Vein endothelial cell (primary cell): ENCODE data around the gene NME2. TPM values are rescaled to one million over a fixed set of nuclear protein-coding genes. Genes with fewer than 3 reads are reported as not detected.

Experiments used
- total RNA-seq: library from RNA; depleted of rRNA; stranded (reverse); fragments of >200 nt; gene quantifications from 2 replicates; pipeline ENCODE4 v1.2.3, GENCODE V29; 2012

NME2 gene
- total RNA-seq, result 428 and 466 TPM in 2 replicates

DNA sequence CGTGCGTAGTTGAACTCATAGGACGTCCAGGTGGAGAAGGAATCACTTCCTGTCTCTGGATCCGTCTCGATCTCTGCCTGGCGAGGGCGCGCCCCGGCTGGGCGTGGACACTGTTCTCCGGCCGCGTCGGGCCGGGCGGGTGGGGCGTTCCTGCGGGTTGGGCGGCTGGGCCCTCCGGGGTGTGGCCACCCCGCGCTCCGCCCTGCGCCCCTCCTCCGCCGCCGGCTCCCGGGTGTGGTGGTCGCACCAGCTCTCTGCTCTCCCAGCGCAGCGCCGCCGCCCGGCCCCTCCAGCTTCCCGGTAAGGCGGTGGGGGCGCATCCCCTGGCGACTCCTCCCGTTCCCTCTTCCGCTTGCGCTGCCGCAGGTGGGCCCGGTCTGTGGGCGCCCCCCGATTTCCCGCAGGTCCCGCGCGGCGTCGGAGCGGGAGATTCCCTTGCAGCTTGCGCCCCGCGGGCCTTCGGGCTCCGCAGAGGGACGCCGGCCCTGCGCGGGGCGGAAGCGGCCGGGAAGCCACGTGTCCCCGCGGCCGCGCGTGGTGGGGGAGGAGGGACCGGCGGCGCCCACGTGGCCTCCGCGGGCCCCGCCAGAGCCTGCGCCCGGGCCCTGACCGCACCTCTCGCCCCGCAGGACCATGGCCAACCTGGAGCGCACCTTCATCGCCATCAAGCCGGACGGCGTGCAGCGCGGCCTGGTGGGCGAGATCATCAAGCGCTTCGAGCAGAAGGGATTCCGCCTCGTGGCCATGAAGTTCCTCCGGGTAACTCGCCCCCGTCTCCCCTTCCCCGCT, at the start of gene NME2:
Gene NME2 (plus strand): TSS at position 214 of the 789 bp plus-strand sequence. CDS start 420 bp downstream, at position 634.

DNA sequence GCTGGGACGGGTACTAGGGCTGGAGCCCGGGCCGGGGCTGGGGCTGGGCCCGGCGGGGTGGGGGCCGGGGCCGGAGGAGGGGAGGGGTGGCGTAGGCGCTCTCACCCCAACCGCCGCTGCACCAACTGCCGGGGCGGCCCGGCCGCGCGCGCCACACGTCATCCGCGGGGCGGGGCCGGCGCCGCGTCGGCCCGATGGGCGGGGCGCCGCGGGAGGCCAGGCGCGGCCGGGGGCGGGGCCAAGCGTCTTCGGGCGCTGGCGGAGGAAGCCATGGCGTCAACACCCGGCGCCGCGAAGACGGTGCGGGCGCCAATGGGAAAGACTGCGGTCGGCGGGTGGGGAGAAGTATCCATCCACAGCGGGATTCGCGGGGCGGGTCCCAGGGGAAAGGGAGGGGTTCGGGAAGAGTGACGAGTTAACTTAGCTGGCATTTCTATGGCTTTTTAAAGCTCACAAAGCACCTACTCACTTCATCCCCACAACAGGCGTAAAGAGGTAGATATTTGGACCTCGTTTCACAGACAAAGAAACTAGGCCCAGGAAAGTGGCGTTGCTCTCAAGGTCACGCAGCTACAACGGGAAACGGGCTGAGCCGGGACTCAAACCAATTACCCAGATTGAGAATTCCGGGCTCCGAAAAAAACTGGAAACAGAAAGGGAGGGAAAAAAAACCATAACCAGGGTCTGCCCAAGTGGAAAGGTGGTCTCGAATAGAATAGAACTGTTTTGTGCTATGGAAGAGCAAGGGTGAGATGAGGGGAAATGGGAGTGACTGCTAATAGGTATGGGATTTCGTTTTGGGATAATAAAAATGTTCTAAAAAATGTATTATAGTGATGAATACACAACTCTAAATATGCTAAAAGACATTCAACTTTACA, 45.2 kb upstream of the NME2 start, which contains the start of gene SPAG9:
Gene SPAG9 (minus strand): TSS at position 130 of the 881 bp plus-strand sequence. CDS start 212 bp downstream, outside the sequence.

DNA sequence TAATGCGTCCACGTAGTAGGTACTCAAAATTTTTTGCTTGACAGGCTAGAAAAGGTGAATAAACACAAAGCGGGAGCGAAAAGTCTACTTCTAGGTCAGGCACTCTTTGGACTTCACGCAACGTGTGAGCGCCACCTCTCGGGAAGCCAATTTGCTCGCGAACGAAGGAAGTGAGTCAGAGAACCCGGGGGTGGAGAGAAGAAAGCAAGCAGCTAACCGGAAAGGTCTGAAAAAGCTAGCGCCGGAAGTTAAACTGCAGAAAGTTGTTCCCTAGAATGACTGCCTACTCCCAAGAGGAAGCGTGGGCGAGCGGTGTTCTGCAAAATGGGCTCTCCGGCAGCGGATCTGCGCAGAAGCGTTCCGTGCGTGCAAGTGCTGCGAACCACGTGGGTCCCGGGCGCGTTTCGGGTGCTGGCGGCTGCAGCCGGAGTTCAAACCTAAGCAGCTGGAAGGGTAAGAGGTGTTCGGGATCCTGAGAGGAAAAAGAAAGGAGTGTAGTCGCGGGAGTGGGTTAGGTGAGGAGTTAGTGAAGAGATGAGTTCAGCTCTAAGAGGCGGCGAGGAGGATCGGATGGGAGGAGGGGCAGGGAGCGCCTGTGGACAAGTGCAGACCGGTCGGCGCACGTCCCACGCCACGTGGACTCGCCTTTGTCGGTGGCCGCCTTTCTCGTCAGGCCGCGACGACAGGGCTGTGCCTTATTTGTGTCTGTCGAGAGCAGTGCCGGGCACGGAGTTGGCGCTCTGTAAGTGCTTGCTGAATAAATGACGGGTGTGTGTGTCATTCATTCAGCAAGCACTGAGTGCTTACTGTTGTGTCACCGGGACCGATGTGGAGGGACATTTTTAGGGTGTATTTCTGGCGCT, 12.8 kb upstream of the NME2 start, which contains the start of gene NME1:
Gene NME1 (plus strand): TSS at position 350 of the 863 bp plus-strand sequence. CDS start 2,096 bp downstream, outside the sequence.

Other genes with a start within 250 kb of the NME2 start
- 83.3 and 84.0 TPM in 2 replicates for gene SPAG9, start 45.5 kb upstream of the NME2 start, total RNA-seq
- gene NME1, start 12.9 kb upstream of the NME2 start, total RNA-seq, result 74.5 and 148 TPM in 2 replicates
- gene MBTD1, start 93.6 kb downstream of the NME2 start, total RNA-seq, result 14.7 and 15.0 TPM in 2 replicates
- gene UTP18, start 94.1 kb downstream of the NME2 start, total RNA-seq, result 27.8 and 37.1 TPM in 2 replicates